Activated CD4-positive, alpha-beta T cell treated with anti-CD3 and anti-CD28 coated beads for 24 hours (primary cell): Measurements from ENCODE around the gene KIAA1549.
"Not testable (repeated sequence)": the region's sequence is repeated elsewhere in the genome, so short reads cannot be mapped to it uniquely, and the experiment has no call there.

Experiments
- DNase-seq, 2 donors: peaks; one replicate each; pipeline ENCODE4 v3.0.0-alpha.2; 2020; ENCODE audit warnings: low read depth in 2 of 2

The KIAA1549 gene

GRCh38 chr7:138981332-138982203 is at the start of gene KIAA1549:
Gene KIAA1549, minus strand, starts transcription at chr7:138981389. Its CDS starts 120 bp downstream, at chr7:138981269.
- DNase-seq, result peak; percentile 18 to 44

- DNase-seq, result no peak
These were observed 48.2 kb upstream of the KIAA1549 start for GRCh38 chr7:139029353-139029752.

- no peak for DNase-seq
These were observed 45.4 kb upstream of the KIAA1549 start for GRCh38 chr7:139026551-139026950.

GRCh38 chr7:139025861-139026260 is 44.7 kb upstream of the KIAA1549 start:
- not testable (repeated sequence) for DNase-seq

DNA sequence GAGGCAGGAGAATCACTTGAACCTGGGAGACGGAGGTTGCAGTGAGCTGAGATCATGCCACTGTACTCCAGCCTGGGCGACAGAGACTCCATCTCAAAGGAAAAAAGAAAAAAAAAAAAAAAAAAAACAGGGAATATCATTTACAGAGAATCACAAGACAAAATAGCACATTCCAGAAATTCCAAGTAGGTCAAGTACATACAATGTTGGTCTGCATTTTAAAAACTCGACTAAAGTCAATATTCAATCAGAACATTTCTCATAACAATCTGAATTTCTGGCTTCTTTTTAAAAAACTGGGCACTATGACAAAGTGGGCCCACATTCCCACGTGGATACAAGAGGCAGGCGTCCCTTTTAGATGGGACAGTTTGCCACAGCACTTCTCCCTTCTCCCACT is 41.9 kb upstream of the KIAA1549 start:
- no peak for DNase-seq

GRCh38 chr7:139022286-139022685 is 41.1 kb upstream of the KIAA1549 start:
- no peak for DNase-seq

- DNase-seq, result no peak
These were observed 37.7 kb upstream of the KIAA1549 start for GRCh38 chr7:139018910-139019309.

DNA sequence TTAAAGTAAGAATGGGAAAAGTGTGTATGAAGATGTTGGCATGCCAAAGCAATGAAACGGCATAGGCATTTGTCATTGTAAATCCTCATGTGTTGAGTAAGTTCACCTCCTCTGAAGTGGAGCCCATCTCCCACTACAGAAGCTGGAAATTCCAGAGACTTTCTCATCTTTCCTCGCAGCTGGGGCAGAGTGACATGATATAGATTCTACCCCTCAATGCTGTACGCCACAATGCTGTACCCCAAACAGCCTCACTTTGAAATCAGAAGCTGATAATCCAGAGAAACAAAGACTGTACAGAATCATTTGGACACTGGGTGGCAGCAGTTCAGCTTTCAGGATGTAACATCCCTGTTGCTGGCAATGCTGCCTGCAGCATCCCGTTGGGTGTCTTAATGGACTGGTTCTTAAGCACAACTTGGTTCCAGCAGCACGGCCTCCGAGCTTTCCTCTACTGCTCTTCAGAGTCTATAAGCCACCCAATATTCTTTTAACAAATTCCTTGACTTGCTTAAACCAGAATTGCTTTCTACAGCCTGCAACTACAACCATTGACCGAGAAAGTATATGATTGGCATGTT is 35.8 kb upstream of the KIAA1549 start:
- peak; percentile 32 to 33 for DNase-seq

DNA sequence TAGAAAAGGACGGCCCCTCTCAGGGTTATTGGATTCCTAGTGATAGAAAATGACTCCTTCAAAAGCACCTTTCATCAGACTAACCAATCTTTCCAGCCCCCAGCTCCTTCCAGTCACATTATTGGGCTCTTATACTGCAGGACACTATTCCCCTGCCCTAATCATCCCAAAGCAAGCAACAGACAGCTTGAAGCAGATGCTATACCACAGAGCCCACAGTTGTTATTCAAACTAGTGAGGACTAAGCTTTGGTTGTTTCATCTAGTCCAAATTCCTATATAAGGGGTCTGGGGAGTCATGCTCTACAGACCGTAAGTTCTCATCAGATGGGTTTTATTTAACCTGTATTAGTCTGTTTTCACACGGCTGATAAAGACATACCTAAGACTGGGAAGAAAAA is 30.2 kb upstream of the KIAA1549 start:
- DNase-seq, result no peak

- no peak for DNase-seq
These were observed 23.3 kb upstream of the KIAA1549 start for GRCh38 chr7:139004321-139005090.

GRCh38 chr7:138999414-138999813 is 18.2 kb upstream of the KIAA1549 start:
- DNase-seq, result no peak

DNA sequence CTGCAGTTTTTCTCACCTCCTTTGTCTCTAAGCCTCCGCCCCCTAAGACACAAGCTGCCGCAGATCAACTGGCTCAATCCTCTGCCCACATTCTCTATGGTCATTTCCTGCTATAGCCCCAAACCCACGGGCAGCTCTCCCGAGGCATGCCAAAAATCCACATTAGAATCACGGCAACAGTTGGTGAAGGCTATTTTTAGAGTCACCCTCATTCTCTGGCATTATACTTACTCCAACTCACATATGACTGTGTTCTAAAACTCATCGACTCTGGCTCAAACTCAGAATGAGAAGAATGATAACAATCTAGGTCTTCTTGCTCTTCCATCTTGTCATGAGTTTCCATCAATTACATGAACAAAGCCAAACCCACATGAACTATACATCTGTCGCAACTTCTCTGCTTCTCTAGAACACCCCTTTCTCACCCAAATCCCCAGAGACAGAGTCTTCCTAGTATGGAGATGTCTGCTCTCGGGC is 10.9 kb upstream of the KIAA1549 start:
- DNase-seq, result no peak

DNA sequence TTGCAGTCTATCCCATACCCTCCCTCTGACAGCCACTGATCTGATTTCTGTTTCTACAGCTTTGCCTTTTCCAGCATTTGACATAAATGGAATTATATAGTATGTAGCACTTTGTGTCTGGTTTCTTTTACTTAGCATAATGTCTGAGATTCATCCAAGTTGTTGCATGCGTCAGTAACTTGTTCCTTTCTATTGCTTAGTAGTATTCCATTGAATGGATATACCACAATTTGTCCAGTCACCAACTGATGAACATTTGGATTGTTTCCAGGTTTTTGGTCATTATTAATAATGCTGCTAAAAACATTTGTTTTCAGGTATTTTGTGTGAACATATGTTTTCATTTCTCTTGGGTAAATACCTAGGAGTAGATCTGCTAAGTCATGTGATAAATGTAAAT is 6.5 kb upstream of the KIAA1549 start:
- DNase-seq, result no peak

DNA sequence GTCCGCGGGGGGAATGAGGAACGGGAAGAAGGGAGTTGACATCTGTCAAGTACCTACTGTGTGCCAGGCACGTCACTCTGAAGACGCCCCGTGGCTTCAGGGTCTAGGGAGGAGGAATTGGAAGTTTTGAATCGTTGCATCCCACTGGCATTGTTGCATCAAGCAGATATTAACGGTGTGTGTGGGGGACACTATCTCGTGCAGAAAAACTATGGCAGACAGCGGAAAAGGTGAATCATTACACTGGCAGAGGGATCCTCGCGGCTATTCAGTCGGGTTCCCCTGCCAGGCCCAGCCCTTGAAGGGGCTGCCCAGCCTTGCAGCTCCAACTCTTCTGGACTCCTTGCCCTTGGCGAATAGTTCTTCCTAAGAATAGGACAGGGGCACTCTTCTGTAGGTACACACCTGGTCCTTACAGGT is 1.0 kb upstream of the KIAA1549 start:
- DNase-seq, result no peak

DNA sequence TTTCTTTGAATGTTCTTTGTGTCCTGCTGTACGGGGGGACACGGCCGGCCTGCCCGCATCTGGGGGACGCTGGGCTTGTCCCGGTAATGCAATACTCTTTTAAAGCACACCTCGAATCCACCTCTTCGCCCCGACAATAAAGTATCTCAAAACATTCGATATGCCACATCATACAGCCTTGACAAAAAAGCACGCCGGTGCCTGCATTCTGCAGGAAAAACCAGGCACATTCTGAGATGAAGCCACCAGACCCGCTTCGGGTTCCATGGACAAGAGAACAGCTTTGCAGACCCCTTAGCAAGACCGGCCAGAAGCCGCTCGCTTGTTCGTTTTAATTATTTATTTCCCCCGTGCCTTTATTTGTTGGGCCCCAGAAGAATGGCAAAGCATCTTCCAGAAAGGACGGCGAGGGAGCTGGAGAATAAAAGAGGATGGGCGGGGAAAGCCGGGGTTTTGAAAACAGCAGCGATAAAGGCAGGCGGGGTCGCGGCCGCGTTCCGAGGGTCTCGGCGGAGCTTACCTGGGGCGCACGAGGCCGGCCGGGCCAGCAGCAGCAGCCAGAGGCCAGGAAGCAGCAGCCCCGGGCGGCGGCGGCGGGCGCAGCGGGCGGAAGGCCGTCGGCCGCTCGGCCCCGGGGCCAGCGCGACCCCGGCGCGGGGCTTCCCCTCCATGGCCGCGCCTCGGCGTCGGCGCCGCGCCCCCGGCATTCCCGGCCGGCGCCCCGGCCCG is 462 bp downstream of the KIAA1549 start:
- no peak for DNase-seq

DNA sequence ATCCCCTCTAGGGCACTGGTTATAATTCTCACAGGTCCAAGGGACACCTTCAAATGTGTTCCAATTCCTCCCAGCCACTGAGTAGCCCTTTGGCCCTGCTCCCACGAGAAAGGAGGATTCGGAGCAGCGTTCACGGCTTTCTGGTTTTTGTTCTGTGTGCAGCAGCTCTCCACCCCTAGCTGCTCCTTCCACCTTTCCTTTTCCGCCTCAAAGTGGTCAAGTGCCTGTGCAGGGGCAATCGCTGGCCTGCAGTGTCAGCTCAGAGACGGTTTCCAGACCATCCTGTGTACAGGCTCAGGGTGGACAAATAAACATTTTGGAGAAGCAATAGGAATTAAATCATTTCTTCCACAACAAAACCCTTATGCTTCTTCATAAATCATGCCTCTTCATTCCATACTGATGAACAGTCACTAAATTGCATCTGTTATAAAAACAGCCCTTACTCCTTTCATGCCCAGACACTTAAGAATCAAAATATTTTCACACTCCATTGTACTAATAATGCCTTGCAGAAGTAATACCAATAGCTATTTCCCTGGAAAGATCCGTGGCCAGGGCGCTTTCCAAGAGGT is 1.1 kb downstream of the KIAA1549 start:
- DNase-seq, result no peak

- no peak for DNase-seq
These were observed 1.8 kb downstream of the KIAA1549 start for GRCh38 chr7:138979226-138979979.

- DNase-seq, result no peak
These were observed 2.5 kb downstream of the KIAA1549 start for GRCh38 chr7:138978541-138979184.

DNA sequence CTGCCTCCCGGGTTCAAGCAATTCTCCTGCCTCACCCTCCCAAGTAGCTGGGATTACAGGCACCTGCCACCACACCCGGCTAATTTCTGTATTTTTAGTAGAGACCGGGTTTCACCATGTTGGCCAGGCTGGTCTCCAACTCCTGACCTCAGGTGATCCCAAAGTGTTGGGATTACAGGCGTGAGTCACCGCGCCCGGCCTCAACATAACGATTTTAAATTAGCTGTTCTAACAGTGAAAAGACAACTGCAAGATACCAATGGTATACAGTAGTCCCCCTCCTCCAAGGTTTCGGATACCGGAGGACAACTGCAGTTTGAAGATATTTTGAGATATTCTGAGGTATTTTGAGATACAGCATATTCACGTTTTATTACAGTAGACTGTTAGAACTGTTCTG is 5.0 kb downstream of the KIAA1549 start:
- not testable (repeated sequence) for DNase-seq
